ENCODE data around the gene SLC22A13. TPM values are rescaled to one million over a fixed set of nuclear protein-coding genes. Genes with fewer than 3 reads are reported as not detected.
"Not testable (repeated sequence)": the region's sequence is repeated elsewhere in the genome, so short reads cannot be mapped to it uniquely, and the experiment has no call there.

SLC22A13 gene
- total RNA-seq, 2 experiments from 2014 or later, result 0.58 to 1.0 TPM

DNA sequence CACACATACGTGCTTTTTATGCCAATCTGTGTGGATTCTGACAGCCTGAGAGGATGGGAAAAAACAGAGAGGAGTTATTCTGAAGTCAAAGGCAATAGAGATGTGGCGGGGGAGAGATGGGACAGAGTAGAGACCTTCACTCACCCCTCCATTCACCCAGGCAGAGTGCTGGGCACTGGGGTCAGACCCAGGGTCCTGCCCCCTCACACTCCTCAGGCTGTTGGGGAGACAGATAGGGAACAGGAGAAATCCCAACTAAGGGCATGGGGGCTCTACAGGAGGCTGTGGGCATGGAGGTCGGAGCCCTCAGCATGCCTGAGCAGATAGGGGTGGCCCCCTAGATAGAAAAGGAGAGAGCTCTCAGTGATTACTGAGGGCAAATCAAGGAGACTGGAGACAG is 46.7 kb downstream of the SLC22A13 start:
- Mint-ChIP-seq H3K27me3 (ENCODE audit: low read depth) (peaks cover 6% of the 10 kb centered on the region), H3K36me3 (ENCODE audit: low read depth) (no peaks in the 10 kb centered on the region), H3K4me3 (no peak overlapping the region), H3K9me3 (ENCODE audit: insufficient read depth) (no peaks in the 10 kb centered on the region), H3K27ac (no peak overlapping the region), H3K4me1 (ENCODE audit: low read depth) (no peaks in the 10 kb centered on the region)
- CTCF ChIA-PET, result no interaction called here
- POLR2A ChIA-PET, result no interaction called here
- no peak for DNase-seq
- ATAC-seq, result no peak

- Mint-ChIP-seq H3K9me3 (ENCODE audit: insufficient read depth) (no peaks in the 10 kb centered on the region), H3K4me3 (no peak overlapping the region), H3K36me3 (ENCODE audit: low read depth) (no peaks in the 10 kb centered on the region), H3K27ac (no peak overlapping the region), H3K4me1 (ENCODE audit: low read depth) (no peaks in the 10 kb centered on the region), H3K27me3 (ENCODE audit: low read depth) (peaks cover 6% of the 10 kb centered on the region)
- ChIA-PET POLR2A (no interaction called here), CTCF (no interaction called here)
- ATAC-seq (no peak), DNase-seq (no peak)
Observed at GRCh38 chr3:38313263-38313662, 47.7 kb downstream of the SLC22A13 start.

DNA sequence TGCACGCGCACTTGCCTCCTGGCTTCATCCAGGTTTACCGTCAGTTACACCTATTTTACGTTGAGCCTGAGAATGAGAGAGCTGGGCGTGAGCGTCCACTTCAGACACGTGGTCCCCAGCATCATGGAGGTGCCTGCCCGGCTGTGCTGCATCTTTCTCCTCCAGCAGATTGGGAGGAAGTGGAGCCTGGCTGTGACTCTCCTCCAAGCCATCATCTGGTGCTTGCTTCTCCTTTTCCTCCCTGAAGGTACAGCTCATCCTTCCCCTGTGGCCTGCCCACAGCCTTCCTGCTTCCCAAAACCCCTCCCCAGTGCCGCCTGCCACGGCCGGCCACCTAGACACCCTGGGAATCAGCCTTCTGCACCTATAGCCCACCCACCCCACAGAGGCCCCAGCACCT is 48.1 kb downstream of the SLC22A13 start:
- ATAC-seq (no peak), DNase-seq (no peak)
- Mint-ChIP-seq H3K27ac (no peak overlapping the region), H3K27me3 (ENCODE audit: low read depth) (peaks cover 6% of the 10 kb centered on the region), H3K4me1 (ENCODE audit: low read depth) (no peaks in the 10 kb centered on the region), H3K9me3 (ENCODE audit: insufficient read depth) (no peaks in the 10 kb centered on the region), H3K4me3 (no peak overlapping the region), H3K36me3 (ENCODE audit: low read depth) (no peaks in the 10 kb centered on the region)
- ChIA-PET POLR2A (no interaction called here), CTCF (no interaction called here)

GRCh38 chr3:38314112-38314763 is 48.6 kb downstream of the SLC22A13 start:
- POLR2A ChIA-PET, result interaction anchor here (0.8 kb wide), 1 partner anchor 15 kb away, joined by 3 read pairs; no protein-coding TSS in a partner anchor
- CTCF ChIA-PET, result no interaction called here

GRCh38 chr3:38314764-38315487 is 49.3 kb downstream of the SLC22A13 start:
- no peaks in the 10 kb centered on the region for H3K27me3 Mint-ChIP-seq (ENCODE audit: low read depth)
- H3K4me3 Mint-ChIP-seq, result no peak overlapping the region
- ChIA-PET POLR2A (interaction anchor here (0.8 kb wide), 1 partner anchor 16 kb away, joined by 3 read pairs; no protein-coding TSS in a partner anchor), CTCF (no interaction called here)
- H3K36me3 Mint-ChIP-seq (ENCODE audit: low read depth), result no peaks in the 10 kb centered on the region
- H3K4me1 Mint-ChIP-seq (ENCODE audit: low read depth), result no peaks in the 10 kb centered on the region
- ATAC-seq (no peak), DNase-seq (no peak)
- no peaks in the 10 kb centered on the region for H3K9me3 Mint-ChIP-seq (ENCODE audit: insufficient read depth)
- H3K27ac Mint-ChIP-seq, result no peak overlapping the region

More at GRCh38 chr3:38314112-38314763, 48.6 kb downstream of the SLC22A13 start:
- no peak for DNase-seq
- no peak for ATAC-seq
- H3K36me3 Mint-ChIP-seq (ENCODE audit: low read depth), result no peaks in the 10 kb centered on the region
- no peaks in the 10 kb centered on the region for H3K4me1 Mint-ChIP-seq (ENCODE audit: low read depth)
- no peak overlapping the region for H3K4me3 Mint-ChIP-seq
- H3K27me3 Mint-ChIP-seq (ENCODE audit: low read depth), result peaks cover 2% of the 10 kb centered on the region
- H3K27ac Mint-ChIP-seq, result no peak overlapping the region
- H3K9me3 Mint-ChIP-seq (ENCODE audit: insufficient read depth), result no peaks in the 10 kb centered on the region

- ATAC-seq, result no peak
Observed at GRCh38 chr3:38315488-38316230, 50.0 kb downstream of the SLC22A13 start.

DNA sequence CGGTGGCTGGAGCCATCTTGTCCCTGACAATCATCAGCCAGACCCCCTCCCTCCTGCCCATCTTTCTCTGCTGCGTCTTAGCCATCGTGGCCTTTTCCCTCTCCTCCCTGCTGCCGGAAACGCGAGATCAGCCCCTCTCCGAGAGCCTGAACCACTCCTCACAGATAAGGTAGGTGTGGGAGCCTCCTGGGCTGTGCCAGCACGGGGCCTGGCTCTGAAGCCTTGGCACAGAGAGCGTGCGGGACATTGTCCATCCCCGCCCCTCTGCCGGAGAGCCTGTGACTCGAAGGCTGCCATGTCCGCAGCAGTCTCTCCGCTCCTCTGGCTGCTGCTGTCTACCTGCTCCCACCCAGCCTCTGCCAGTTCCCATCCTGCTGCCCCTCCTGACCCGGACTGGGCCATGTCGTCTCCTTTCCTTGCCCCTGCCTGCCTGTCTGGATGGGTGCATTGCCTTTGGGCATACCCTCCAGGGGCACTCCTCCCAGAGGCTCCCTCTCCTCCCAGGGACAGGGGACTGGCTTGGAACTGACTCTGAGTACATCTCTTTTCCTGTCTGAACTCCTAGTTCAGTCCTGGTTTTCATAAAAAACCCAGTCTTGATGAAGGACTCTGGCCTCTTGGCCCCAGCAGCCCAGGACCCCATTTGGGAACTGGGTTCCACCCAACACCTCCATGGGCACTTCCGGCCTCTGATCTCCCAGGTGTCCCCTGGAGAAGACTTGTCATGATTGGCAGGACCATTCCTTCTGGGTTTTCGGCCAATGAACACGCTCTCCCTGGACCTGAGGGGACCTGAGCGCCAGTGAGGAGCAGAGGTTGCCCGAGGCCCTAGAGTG is 51.0 kb downstream of the SLC22A13 start:
- Mint-ChIP-seq H3K36me3 (ENCODE audit: low read depth) (no peaks in the 10 kb centered on the region), H3K27ac (no peak overlapping the region), H3K4me3 (no peak overlapping the region), H3K4me1 (ENCODE audit: low read depth) (no peaks in the 10 kb centered on the region), H3K27me3 (ENCODE audit: low read depth) (no peaks in the 10 kb centered on the region), H3K9me3 (ENCODE audit: insufficient read depth) (no peaks in the 10 kb centered on the region)
- no peak for DNase-seq
- CTCF ChIA-PET, result no interaction called here
- no peak for ATAC-seq
- POLR2A ChIA-PET, result no interaction called here

More at GRCh38 chr3:38315488-38316230, 50.0 kb downstream of the SLC22A13 start:
- no peak for DNase-seq
- CTCF ChIA-PET, result no interaction called here
- no peaks in the 10 kb centered on the region for H3K27me3 Mint-ChIP-seq (ENCODE audit: low read depth)
- H3K36me3 Mint-ChIP-seq (ENCODE audit: low read depth), result no peaks in the 10 kb centered on the region
- no peaks in the 10 kb centered on the region for H3K4me1 Mint-ChIP-seq (ENCODE audit: low read depth)
- H3K9me3 Mint-ChIP-seq (ENCODE audit: insufficient read depth), result no peaks in the 10 kb centered on the region
- no peak overlapping the region for H3K27ac Mint-ChIP-seq
- no peak overlapping the region for H3K4me3 Mint-ChIP-seq
- POLR2A ChIA-PET, result interaction anchor here (0.8 kb wide), 1 partner anchor 16 kb away, joined by 3 read pairs; no protein-coding TSS in a partner anchor

DNA sequence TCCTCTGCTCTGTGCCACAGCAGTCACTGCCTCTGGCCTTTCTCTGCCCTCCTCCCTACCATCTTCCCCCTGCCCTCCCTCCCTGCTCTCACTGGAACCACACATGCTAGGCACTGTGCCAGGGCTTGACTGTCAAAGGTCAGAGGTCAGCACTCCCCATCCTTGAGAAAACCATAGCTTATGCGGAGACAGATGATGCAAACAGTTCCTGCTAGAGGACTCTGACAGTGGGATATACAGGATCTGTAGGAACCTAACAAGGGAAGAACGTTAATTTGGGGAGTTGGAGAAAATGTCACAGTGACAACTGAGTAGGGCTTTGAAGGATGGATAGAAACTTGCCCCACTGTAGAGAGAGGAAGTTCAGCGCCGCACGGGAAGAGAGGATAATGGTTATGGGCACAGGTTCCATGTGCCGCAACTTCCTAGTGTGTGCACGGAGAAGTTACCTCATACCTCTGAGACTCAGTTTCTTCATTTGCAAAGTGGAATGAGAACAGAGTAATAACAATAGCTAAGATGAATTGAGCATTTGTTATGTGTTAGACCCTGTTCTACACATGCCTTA is 51.7 kb downstream of the SLC22A13 start:
- Mint-ChIP-seq H3K27ac (no peak overlapping the region), H3K4me3 (no peak overlapping the region), H3K36me3 (ENCODE audit: low read depth) (no peaks in the 10 kb centered on the region), H3K4me1 (ENCODE audit: low read depth) (no peaks in the 10 kb centered on the region), H3K27me3 (ENCODE audit: low read depth) (no peaks in the 10 kb centered on the region), H3K9me3 (ENCODE audit: insufficient read depth) (no peaks in the 10 kb centered on the region)
- ChIA-PET CTCF (no interaction called here), POLR2A (no interaction called here)
- DNase-seq (no peak), ATAC-seq (no peak)

DNA sequence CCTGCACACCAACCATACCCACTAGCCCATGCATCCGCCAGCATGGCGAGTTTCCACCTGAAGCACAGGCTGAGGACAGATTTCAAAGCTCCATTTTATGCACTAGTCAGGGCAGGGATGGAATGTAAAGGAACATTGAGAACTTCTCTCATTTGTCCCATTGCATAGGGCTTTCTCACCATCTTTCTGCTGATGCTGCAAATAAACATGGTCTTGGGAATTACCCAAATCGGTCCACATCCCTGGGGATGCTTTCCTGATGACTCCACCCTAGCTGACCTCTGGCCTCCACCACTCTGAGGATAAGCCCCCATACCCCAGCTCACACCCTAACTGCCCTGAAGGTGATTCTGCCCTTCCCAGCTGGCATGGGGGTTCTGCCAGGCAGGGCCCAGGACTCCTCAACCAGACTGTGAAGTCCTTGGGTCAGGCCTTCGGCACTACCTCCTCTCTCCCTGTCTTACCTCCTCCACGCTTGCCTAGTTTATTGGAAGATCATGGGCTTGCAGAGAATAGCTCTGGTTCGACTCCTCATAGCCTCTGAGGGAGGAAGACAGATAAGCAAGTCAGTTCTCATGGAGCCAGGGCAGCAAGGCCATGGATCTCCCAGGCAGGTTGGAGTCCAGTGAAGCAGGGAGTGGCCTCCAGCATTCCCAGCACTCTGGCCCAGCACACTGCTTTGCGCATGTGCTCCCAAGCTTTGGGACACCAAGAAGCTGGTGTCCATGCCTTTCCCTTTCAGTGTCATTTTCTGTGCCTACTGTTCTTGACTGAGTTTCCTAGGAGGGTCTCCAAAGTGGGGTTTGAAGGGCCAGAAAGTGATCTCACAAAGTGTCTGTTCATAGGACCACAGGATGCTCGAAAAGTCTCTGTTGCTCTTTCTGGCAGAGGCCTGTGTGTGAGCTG is 53.4 kb downstream of the SLC22A13 start:
- ATAC-seq (no peak), DNase-seq (peak; percentile 6)
- peaks cover 6% of the 10 kb centered on the region for H3K27me3 Mint-ChIP-seq (ENCODE audit: low read depth)
- ChIA-PET CTCF (interaction anchor here (0.7 to 1.4 kb wide), 3 partner anchors 16 to 161 kb away, joined by 3 to 4 read pairs (median 4); no protein-coding TSS in a partner anchor), POLR2A (no interaction called here)
- no peaks in the 10 kb centered on the region for H3K36me3 Mint-ChIP-seq (ENCODE audit: low read depth)
- H3K4me1 Mint-ChIP-seq (ENCODE audit: low read depth), result no peaks in the 10 kb centered on the region
- H3K9me3 Mint-ChIP-seq (ENCODE audit: insufficient read depth), result no peaks in the 10 kb centered on the region
- H3K27ac Mint-ChIP-seq, result no peak overlapping the region
- no peak overlapping the region for H3K4me3 Mint-ChIP-seq

DNA sequence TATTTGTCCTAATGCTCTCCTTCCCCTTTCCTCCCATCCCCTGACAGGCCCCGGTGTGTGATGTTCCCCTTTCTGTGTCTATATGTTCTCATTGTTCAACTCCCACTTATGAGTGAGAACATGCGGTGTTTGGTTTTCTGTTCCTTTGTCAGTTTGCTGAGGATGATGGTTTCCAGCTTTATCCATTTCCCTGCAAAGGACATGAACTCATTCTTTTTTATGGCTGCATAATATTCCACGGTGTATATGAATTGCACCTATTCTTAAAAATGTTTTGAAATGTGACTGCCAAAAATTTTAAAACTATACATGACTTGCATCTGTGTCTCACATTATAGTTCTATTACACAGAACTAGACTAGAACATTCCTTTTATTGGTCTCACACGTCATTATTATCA is 55.0 kb downstream of the SLC22A13 start:
- POLR2A ChIA-PET; H3K4me1 Mint-ChIP-seq (ENCODE audit: low read depth); CTCF ChIA-PET; DNase-seq; ATAC-seq; H3K4me3 Mint-ChIP-seq; H3K27ac Mint-ChIP-seq; H3K9me3 Mint-ChIP-seq (ENCODE audit: insufficient read depth); H3K36me3 Mint-ChIP-seq (ENCODE audit: low read depth): not testable (repeated sequence)
- H3K27me3 Mint-ChIP-seq (ENCODE audit: low read depth), result peaks cover 12% of the 10 kb centered on the region

GRCh38 chr3:38323060-38323459 is 57.4 kb downstream of the SLC22A13 start:
- H3K36me3 Mint-ChIP-seq (ENCODE audit: low read depth), result no peaks in the 10 kb centered on the region
- no peak for ATAC-seq
- H3K4me1 Mint-ChIP-seq (ENCODE audit: low read depth), result no peaks in the 10 kb centered on the region
- no peak overlapping the region for H3K27ac Mint-ChIP-seq
- no peaks in the 10 kb centered on the region for H3K9me3 Mint-ChIP-seq (ENCODE audit: insufficient read depth)
- CTCF ChIA-PET, result no interaction called here
- H3K4me3 Mint-ChIP-seq, result no peak overlapping the region
- DNase-seq, result no peak
- POLR2A ChIA-PET, result no interaction called here
- H3K27me3 Mint-ChIP-seq (ENCODE audit: low read depth), result peaks cover 17% of the 10 kb centered on the region

All from activated CD8-positive, alpha-beta T cell treated with anti-CD3 and anti-CD28 coated beads, Interleukin-2, amount 10 ng/mL, durations not matched to agents 7 days and 5 days (primary cell).